Nucleus accumbens (tissue), 56 donors: Measurements from ENCODE around the gene ZC3H7B.
A peak's percentile ranks its signal among the peaks of the same experiment; 100 is the strongest.
"Not testable (repeated sequence)": the region's sequence is repeated elsewhere in the genome, so short reads cannot be mapped to it uniquely, and the experiment has no call there.

Experiments used
- DNase-seq, 56 donors: peaks; one replicate each; lab custom pipeline; 2025; lab: John Stamatoyannopoulos, UW

The ZC3H7B gene

GRCh38 chr22:41368543-41369423, 67.5 kb downstream of the ZC3H7B start:
- peak in 27 of 56 donors; percentile 2 to 58 (median 27) for DNase-seq

- DNase-seq, result peak in 2 of 56 donors; percentile 36 to 40
Measured at GRCh38 chr22:41369424-41369745, 68.1 kb downstream of the ZC3H7B start.

- DNase-seq, result no peak
Measured at GRCh38 chr22:41369837-41370236, 68.5 kb downstream of the ZC3H7B start.

GRCh38 chr22:41377846-41378245, 76.5 kb downstream of the ZC3H7B start:
- no peak for DNase-seq

GRCh38 chr22:41380993-41381328, 79.6 kb downstream of the ZC3H7B start:
- peak in 2 of 56 donors; percentile 56 to 58 for DNase-seq

- peak; percentile 92 to 100 (median 99) for DNase-seq
Measured at GRCh38 chr22:41381329-41382097, 80.2 kb downstream of the ZC3H7B start, which contains the start of gene TEF. Gene TEF, plus strand, starts transcription at chr22:41381942. Its CDS starts 103 bp downstream, at chr22:41382045.

GRCh38 chr22:41382098-41382578, 80.8 kb downstream of the ZC3H7B start:
- DNase-seq, result peak in 49 of 56 donors; percentile 53 to 91 (median 84)

- peak in 27 of 56 donors; percentile 17 to 68 (median 50) for DNase-seq
Measured at GRCh38 chr22:41382610-41383009, 81.3 kb downstream of the ZC3H7B start.

- peak in 4 of 56 donors; percentile 31 to 42 (median 36) for DNase-seq
Measured at GRCh38 chr22:41383085-41383484, 81.8 kb downstream of the ZC3H7B start.

GRCh38 chr22:41384128-41384527, 82.8 kb downstream of the ZC3H7B start:
- DNase-seq, result no peak

GRCh38 chr22:41387341-41387740, 86.0 kb downstream of the ZC3H7B start:
- no peak for DNase-seq

- DNase-seq, result no peak
Measured at GRCh38 chr22:41394012-41394356, 92.7 kb downstream of the ZC3H7B start.

GRCh38 chr22:41395531-41396240, 94.4 kb downstream of the ZC3H7B start:
- DNase-seq, result no peak

- no peak for DNase-seq
Measured at GRCh38 chr22:41397143-41397811, 96.0 kb downstream of the ZC3H7B start.

GRCh38 chr22:41398921-41399320, 97.6 kb downstream of the ZC3H7B start:
- no peak for DNase-seq

GRCh38 chr22:41401781-41402648, 100.7 kb downstream of the ZC3H7B start:
- peak in 55 of 56 donors; percentile 27 to 94 (median 84) for DNase-seq

GRCh38 chr22:41402851-41403250, 101.5 kb downstream of the ZC3H7B start:
- not testable (repeated sequence) for DNase-seq

- peak; percentile 68 to 100 (median 97) for DNase-seq
Measured at GRCh38 chr22:41403532-41404318, 102.4 kb downstream of the ZC3H7B start.
